Heart left ventricle (tissue), 16 donors: ENCODE results near the gene CEACAM4. TPM values are rescaled to one million over a fixed set of nuclear protein-coding genes. Genes with fewer than 3 reads are reported as not detected.

Experiments used
- ATAC-seq, 4 donors: fragments of 200-7000 bp; cut with Tn5 transposase; one replicate each; pipeline ENCODE4 v1.9.1; 2020 to 2022; ENCODE audit warnings: moderate library complexity in 4 of 4, mild to moderate bottlenecking in 3 of 4, moderate number of reproducible peaks in 1 of 4
- DNase-seq, 5 donors: peaks; one replicate each; pipeline ENCODE4 v3.0.0-alpha.2; 2020
- H3K27ac ChIP-seq, 12 donors: fragments of 200-600 bp; sonication (generic) in 4 of 12; one replicate each; pipeline versions ENCODE4 v1.5.0 to v1.8.0; 2016 to 2022; ENCODE audit warnings: mild to moderate bottlenecking in 2 of 12
- H3K27me3 ChIP-seq, 9 donors: fragments of 200-600 bp; sonication (generic) in 2 of 9; one replicate each; pipeline versions ENCODE4 v1.5.1 to v1.8.0; 2016 to 2022; ENCODE audit warnings: mild to moderate bottlenecking in 3 of 9
- H3K36me3 ChIP-seq, 9 donors: fragments of 200-600 bp; sonication (generic) in 2 of 9; one replicate each; pipeline versions ENCODE4 v1.5.0 to v1.8.0; 2018 to 2022; ENCODE audit warnings: mild to moderate bottlenecking in 2 of 9
- H3K4me1 ChIP-seq, 12 donors: fragments of 200-600 bp; sonication (generic) in 4 of 12; one replicate each; pipeline versions ENCODE4 v1.5.0 to v1.8.0; 2016 to 2022; ENCODE audit warnings: mild to moderate bottlenecking in 3 of 12
- H3K4me3 ChIP-seq, 12 donors: fragments of 200-600 bp; sonication (generic) in 4 of 12; one replicate each; pipeline versions ENCODE4 v1.5.0 to v1.8.0; 2017 to 2022; ENCODE audit warnings: mild to moderate bottlenecking in 9 of 12, moderate library complexity in 4 of 12
- H3K9me3 ChIP-seq, 12 donors: fragments of 200-600 bp; sonication (generic) in 4 of 12; one replicate each; pipeline versions ENCODE4 v1.5.0 to v1.8.0; 2016 to 2022; ENCODE audit warnings: mild to moderate bottlenecking in 1 of 12
- CTCF ChIP-seq, 12 donors: fragments of 200-600 bp; sonication (generic) in 4 of 12; IDR thresholded peaks; one replicate each; pipeline versions ENCODE4 v1.5.0 to v1.8.0; 2018 to 2022; ENCODE audit warnings: antibody characterized with exemption in 12 of 12, mild to moderate bottlenecking in 5 of 12
- POLR2A ChIP-seq, 2 donors: fragments of 450-650 bp; IDR thresholded peaks; one replicate each; pipeline ENCODE4 v1.6.1; 2017; ENCODE audit warnings: antibody characterized with exemption in 2 of 2, mild to moderate bottlenecking in 2 of 2, moderate library complexity in 2 of 2
- WGBS, 4 donors: extraction: QIAGEN DNeasy Blood & Tissue Kit in 2 of 4; methylation state at CpG; one replicate each; pipeline versions ENCODE4 v1.1.5 to v1.1.7; 2013 to 2018; 5-methylcytosine and 5-hydroxymethylcytosine counted together
- intact Hi-C, 10 donors: fragments of 100-400 bp; cut with DNase I; formaldehyde crosslinking; loops; one replicate each; pipeline versions ENCODE4 v1.11.1 to v1.14.2; 2022
- polyA plus RNA-seq, 2 donors: library from polyadenylated mRNA; stranded (reverse); fragments of 200-250 nt; gene quantifications; one replicate each; pipeline ENCODE4 v1.2.3, GENCODE V29; 2013
- total RNA-seq, 9 donors: library from RNA; depleted of rRNA in 2 of 9; stranded (reverse); fragments of >200 nt in 2 of 9; fragmentation: NEBNext Ultra II Directional in 3 of 9; extraction: Animal tissue kit (Norgen Biotek cat#: 25700) in 3 of 9; gene quantifications; one replicate each; pipeline versions ENCODE4 v1.1.0 to v1.2.4, GENCODE V29; 2016 to 2023
- donor health status: ischemic (EF 13 %, LVEDD 7.1; RV severe dilation, severe dysfunction).
- donor health status: healthy with polysubstance abuse.
- donor health status: DM: no; HTN: yes; CAD: no.
- donor health status: DM: no; HTN: no; CAD: no.
- donor health status: ischemic (EF 25% LVEDD 6.9; RV normal size, moderate dysfunction).
- donor health status: ischemic (EF 25% LVEDD 5.7; RV mildly dilated, moderate dysfunction).
- donor health status: healthy.
- donor health status: DM: yes; HTN: yes; CAD: no.
- donor health status: ischemic (EF 35%, LVEDD 5.7; RV mildly dilated, moderate dysfunction).
- donor health status: nonischemic (EF 11% LVEDD 7.7; RV severe dilation, severe dysfunction).
- donor health status: DM: yes; HTN: yes; CAD: no.
- donor health status: PGD.
- donor health status: ischemic (EF 29% LVEDD 5.4; RV normal size, mild dysfunction).
- donor health status: nonischemic (EF 23%, LVEDD 6.1; RV moderate dilation, normal function).

The CEACAM4 gene
- total and polyA plus RNA-seq, 11 donors, result 0.29 to 1.5 (median 0.46) TPM; not detected in 2

GRCh38 chr19:41577144-41577830 is 49.6 kb downstream of the CEACAM4 start:
- H3K4me3 ChIP-seq, result no peak overlapping the region
- peaks cover 0 to 6% (median 0%) of the 10 kb centered on the region in 9 donors for H3K27me3 ChIP-seq
- H3K27ac ChIP-seq, result no peak overlapping the region
- DNase-seq (no peak), ATAC-seq (no peak)
- H3K9me3 ChIP-seq, result peaks cover 0 to 20% (median 5%) of the 10 kb centered on the region in 12 donors
- H3K36me3 ChIP-seq, result peaks cover 0 to 15% (median 0%) of the 10 kb centered on the region in 9 donors
- peaks cover 0 to 27% (median 0%) of the 10 kb centered on the region in 12 donors for H3K4me1 ChIP-seq
- intact Hi-C loops, result loop anchor here in 3 of 10 donors (10.0 kb wide), 1 partner anchor 372 kb away; no protein-coding TSS in a partner anchor
- 83 to 87% (median 83%) methylated on average over 19 of the region's 19 CpGs for WGBS, 4 donors
- TF ChIP-seq POLR2A (IDR thresholded peaks at IDR 0.05) (no peak), CTCF (IDR thresholded peaks at IDR 0.05) (no peak)

GRCh38 chr19:41575998-41576397 is 50.9 kb downstream of the CEACAM4 start, which contains the start of gene CEACAM21:
CEACAM21 (plus strand) TSS chr19:41576166; CDS start chr19:41576275, 109 bp downstream.
- Histone ChIP-seq H3K36me3 (peaks cover 0 to 14% (median 0%) of the 10 kb centered on the region in 9 donors), H3K9me3 (peaks cover 0 to 7% (median 0%) of the 10 kb centered on the region in 12 donors), H3K27me3 (peaks cover 0 to 8% (median 0%) of the 10 kb centered on the region in 9 donors), H3K4me1 (peaks cover 0 to 27% (median 0%) of the 10 kb centered on the region in 12 donors), H3K4me3 (peak within 1 kb of the TSS in 5 of 12 donors; percentile 7 to 46 (median 12)), H3K27ac (peak within 1 kb of the TSS in 6 of 12 donors; percentile 7 to 86 (median 37))
- TF ChIP-seq POLR2A (IDR thresholded peaks at IDR 0.05) (peak in 1 of 2 donors; percentile 37), CTCF (IDR thresholded peaks at IDR 0.05) (no peak)
- peak; percentile 64 to 93 (median 91) for ATAC-seq
- DNase-seq, result peak; percentile 56 to 77 (median 64)
- intact Hi-C loops, result loop anchor here in 3 of 10 donors (10.0 kb wide), 1 partner anchor 371 kb away; no protein-coding TSS in a partner anchor
- WGBS, 4 donors, result 18 to 23% (median 20%) methylated on average over 4 of the region's 4 CpGs

- WGBS, 4 donors, result 1 to 4% (median 3%) methylated on average over 7 of the region's 7 CpGs
- intact Hi-C loops, result loop anchor here in 5 of 10 donors (1.0 to 10.0 kb wide), 4 partner anchors 118 to 366 kb away; no protein-coding TSS in a partner anchor
- Histone ChIP-seq H3K4me3 (no peak overlapping the region), H3K27ac (no peak overlapping the region), H3K27me3 (peaks cover 2 to 53% (median 19%) of the 10 kb centered on the region in 9 donors), H3K36me3 (no peaks in the 10 kb centered on the region), H3K9me3 (peaks cover 0 to 6% (median 0%) of the 10 kb centered on the region in 12 donors), H3K4me1 (peaks cover 0 to 5% (median 0%) of the 10 kb centered on the region in 12 donors)
- DNase-seq, result peak; percentile 72 to 89 (median 76)
- TF ChIP-seq CTCF (IDR thresholded peaks at IDR 0.05), result peak; percentile 83 to 94 (median 88)
- no peak for TF ChIP-seq POLR2A (IDR thresholded peaks at IDR 0.05)
- ATAC-seq, result peak; percentile 80 to 96 (median 90)
Observed at GRCh38 chr19:41570639-41571112, 56.2 kb downstream of the CEACAM4 start.

- H3K27me3 ChIP-seq, result peaks cover 3 to 58% (median 24%) of the 10 kb centered on the region in 9 donors
- no peak overlapping the region for H3K27ac ChIP-seq
- intact Hi-C loops, result loop anchor here in 5 of 10 donors (1.0 to 10.0 kb wide), 4 partner anchors 118 to 365 kb away; no protein-coding TSS in a partner anchor
- WGBS, 4 donors, result 51 to 58% (median 55%) methylated on average over 3 of the region's 3 CpGs
- H3K4me1 ChIP-seq, result peaks cover 0 to under 1% (median 0%) of the 10 kb centered on the region in 12 donors
- H3K9me3 ChIP-seq, result peaks cover 0 to 6% (median 0%) of the 10 kb centered on the region in 12 donors
- DNase-seq (no peak), ATAC-seq (no peak)
- H3K4me3 ChIP-seq, result no peak overlapping the region
- TF ChIP-seq POLR2A (IDR thresholded peaks at IDR 0.05) (no peak), CTCF (IDR thresholded peaks at IDR 0.05) (no peak)
- no peaks in the 10 kb centered on the region for H3K36me3 ChIP-seq
Observed at GRCh38 chr19:41570179-41570578, 56.7 kb downstream of the CEACAM4 start.
